ENCODE results near the gene ARHGEF12.

ARHGEF12 gene

DNA sequence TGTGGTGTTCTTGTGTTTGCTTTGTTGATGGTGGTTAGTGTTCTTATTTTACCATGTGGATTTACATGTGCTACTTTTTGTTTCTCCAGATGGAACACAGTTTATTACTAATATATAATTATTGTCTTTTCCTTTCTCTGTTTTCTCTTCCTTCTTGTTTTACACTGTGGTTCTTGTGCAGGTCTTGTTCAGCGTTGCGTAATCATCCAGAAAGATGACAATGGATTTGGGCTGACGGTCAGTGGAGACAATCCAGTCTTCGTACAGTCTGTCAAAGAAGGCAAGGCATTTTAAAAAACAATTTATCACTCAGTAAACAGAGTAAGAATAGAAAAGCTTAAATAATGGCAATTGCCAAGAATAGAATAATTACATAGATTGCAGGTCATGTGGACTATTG lies 84.4 kb downstream of the ARHGEF12 start:
- Histone ChIP-seq H3K4me2 (no peak overlapping the region), H3K27me3 (ENCODE audit: insufficient read depth, low read depth) (no peaks in the 10 kb centered on the region), H3K4me1 (ENCODE audit: low read depth, poor library complexity, severe bottlenecking) (peaks cover 7% of the 10 kb centered on the region), H3K9ac (no peak overlapping the region), H3K4me3 (IDR thresholded peaks at IDR 0.05; ENCODE audit: insufficient read depth, low read depth, low read length) (no peak overlapping the region), H2AFZ (ENCODE audit: low read depth) (no peak overlapping the region), H3K36me3 (ENCODE audit: insufficient read depth) (no peaks in the 10 kb centered on the region), H3K79me2 (ENCODE audit: insufficient read depth, low read depth) (peaks cover 40% of the 10 kb centered on the region; the same call in 1 of the 2 replicates), H4K20me1 (ENCODE audit: insufficient read depth) (no peaks in the 10 kb centered on the region), H3K27ac (no peak overlapping the region)
- TF ChIP-seq, protein P1, sequence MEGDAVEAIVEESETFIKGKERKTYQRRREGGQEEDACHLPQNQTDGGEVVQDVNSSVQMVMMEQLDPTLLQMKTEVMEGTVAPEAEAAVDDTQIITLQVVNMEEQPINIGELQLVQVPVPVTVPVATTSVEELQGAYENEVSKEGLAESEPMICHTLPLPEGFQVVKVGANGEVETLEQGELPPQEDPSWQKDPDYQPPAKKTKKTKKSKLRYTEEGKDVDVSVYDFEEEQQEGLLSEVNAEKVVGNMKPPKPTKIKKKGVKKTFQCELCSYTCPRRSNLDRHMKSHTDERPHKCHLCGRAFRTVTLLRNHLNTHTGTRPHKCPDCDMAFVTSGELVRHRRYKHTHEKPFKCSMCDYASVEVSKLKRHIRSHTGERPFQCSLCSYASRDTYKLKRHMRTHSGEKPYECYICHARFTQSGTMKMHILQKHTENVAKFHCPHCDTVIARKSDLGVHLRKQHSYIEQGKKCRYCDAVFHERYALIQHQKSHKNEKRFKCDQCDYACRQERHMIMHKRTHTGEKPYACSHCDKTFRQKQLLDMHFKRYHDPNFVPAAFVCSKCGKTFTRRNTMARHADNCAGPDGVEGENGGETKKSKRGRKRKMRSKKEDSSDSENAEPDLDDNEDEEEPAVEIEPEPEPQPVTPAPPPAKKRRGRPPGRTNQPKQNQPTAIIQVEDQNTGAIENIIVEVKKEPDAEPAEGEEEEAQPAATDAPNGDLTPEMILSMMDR (conservative IDR thresholded peaks at IDR 0.05; ENCODE audit: low read depth, low read length), result no peak

DNA sequence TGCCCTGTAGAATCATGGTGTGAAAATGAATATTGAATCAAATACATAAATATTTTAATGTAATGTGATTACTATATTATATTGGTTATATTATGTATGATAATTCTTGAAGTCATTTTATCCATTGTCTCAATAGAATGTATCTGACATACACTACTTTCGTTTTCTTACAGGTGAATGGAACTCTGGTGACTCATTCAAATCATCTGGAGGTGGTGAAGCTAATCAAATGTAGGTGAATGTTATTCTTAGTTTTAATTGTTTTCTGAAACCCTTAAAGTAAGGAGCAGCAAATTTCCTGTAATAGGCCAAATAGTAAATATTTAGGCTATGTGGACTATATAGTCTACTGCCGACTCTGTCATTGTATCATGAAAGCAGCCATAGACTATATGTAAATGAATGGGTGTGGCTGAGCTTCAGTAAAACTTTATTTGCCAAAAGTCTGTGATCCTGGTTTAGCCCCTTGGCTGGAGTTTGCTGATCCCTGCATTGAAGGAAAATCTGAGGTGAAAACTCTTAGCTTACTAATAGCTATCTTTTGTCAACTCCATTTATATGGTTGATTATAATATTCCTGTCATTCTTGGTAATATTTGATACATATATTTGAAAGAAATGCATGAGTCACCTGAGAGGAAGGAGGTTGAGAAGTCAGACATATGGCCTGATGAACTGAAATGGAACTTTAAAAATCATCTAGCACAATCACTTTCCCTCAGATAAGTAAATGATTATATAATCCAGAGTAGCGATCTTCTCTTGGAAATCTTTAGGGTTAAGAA lies 88.2 kb downstream of the ARHGEF12 start:
- no peak overlapping the region for H3K27ac ChIP-seq
- H3K4me3 ChIP-seq (IDR thresholded peaks at IDR 0.05; ENCODE audit: insufficient read depth, low read depth, low read length), result no peak overlapping the region
- H3K4me1 ChIP-seq (ENCODE audit: low read depth, poor library complexity, severe bottlenecking), result peaks cover 11% of the 10 kb centered on the region
- no peaks in the 10 kb centered on the region for H4K20me1 ChIP-seq (ENCODE audit: insufficient read depth)
- no peaks in the 10 kb centered on the region for H3K36me3 ChIP-seq (ENCODE audit: insufficient read depth)
- no peak overlapping the region for H2AFZ ChIP-seq (ENCODE audit: low read depth)
- H3K9ac ChIP-seq, result no peak overlapping the region
- H3K4me2 ChIP-seq, result no peak overlapping the region
- TF ChIP-seq, protein P1 (conservative IDR thresholded peaks at IDR 0.05; ENCODE audit: low read depth, low read length), result no peak
- peaks cover 20% of the 10 kb centered on the region; the same call in 1 of the 2 replicates for H3K79me2 ChIP-seq (ENCODE audit: insufficient read depth, low read depth)
- H3K27me3 ChIP-seq (ENCODE audit: insufficient read depth, low read depth), result no peaks in the 10 kb centered on the region

DNA sequence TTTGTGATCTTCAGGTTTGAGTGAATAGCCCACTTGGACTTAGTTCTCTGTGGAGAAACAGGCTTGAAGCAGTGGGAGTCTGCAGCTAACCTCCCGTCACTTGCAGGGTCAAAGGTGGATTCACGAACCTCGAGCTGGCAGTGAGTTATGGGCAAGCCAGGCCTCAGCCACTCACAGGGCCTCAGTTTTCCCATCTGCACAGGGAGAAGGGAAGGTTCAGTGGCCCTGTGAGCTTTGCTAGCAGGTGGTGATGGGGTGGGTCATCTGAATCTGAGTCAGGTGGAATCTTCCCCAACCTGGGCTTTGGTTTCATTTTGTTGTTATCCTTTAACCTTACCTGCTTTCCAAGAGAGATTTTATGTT lies 88.7 kb downstream of the ARHGEF12 start:
- Histone ChIP-seq H3K36me3 (ENCODE audit: insufficient read depth) (no peaks in the 10 kb centered on the region), H2AFZ (ENCODE audit: low read depth) (no peak overlapping the region), H3K27me3 (ENCODE audit: insufficient read depth, low read depth) (no peaks in the 10 kb centered on the region), H4K20me1 (ENCODE audit: insufficient read depth) (no peaks in the 10 kb centered on the region), H3K79me2 (ENCODE audit: insufficient read depth, low read depth) (peaks cover 14% of the 10 kb centered on the region; the same call in 1 of the 2 replicates), H3K4me2 (no peak overlapping the region), H3K4me3 (IDR thresholded peaks at IDR 0.05; ENCODE audit: insufficient read depth, low read depth, low read length) (no peak overlapping the region), H3K27ac (no peak overlapping the region), H3K9ac (no peak overlapping the region), H3K4me1 (ENCODE audit: low read depth, poor library complexity, severe bottlenecking) (peaks cover 15% of the 10 kb centered on the region)
- TF ChIP-seq, protein P1 (conservative IDR thresholded peaks at IDR 0.05; ENCODE audit: low read depth, low read length), result no peak

DNA sequence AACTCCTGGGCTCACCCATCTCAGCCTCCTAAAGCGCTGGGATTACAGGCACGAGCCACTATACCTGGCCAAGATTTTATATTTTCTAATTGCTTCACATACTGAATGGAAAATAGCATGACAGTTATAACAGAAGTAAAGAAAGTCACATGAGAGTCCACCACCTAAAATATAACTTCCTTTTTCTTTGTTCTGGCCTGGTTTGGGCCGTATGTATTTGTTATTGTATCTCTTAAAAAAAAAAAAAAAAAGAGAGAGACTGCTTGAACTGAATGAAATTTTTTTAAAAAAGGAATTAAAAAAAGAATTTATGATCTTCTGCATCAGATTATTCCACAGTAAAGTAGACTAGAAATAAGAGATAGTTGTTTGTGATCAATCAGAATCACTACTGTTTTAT lies 89.3 kb downstream of the ARHGEF12 start:
- no peaks in the 10 kb centered on the region for H3K36me3 ChIP-seq (ENCODE audit: insufficient read depth)
- no peak overlapping the region for H3K9ac ChIP-seq
- no peak overlapping the region for H3K4me2 ChIP-seq
- no peak overlapping the region for H2AFZ ChIP-seq (ENCODE audit: low read depth)
- H3K79me2 ChIP-seq (ENCODE audit: insufficient read depth, low read depth), result peaks cover 9% of the 10 kb centered on the region; the same call in 1 of the 2 replicates
- TF ChIP-seq, protein P1 (conservative IDR thresholded peaks at IDR 0.05; ENCODE audit: low read depth, low read length), result no peak
- no peaks in the 10 kb centered on the region for H3K27me3 ChIP-seq (ENCODE audit: insufficient read depth, low read depth)
- no peaks in the 10 kb centered on the region for H4K20me1 ChIP-seq (ENCODE audit: insufficient read depth)
- no peak overlapping the region for H3K27ac ChIP-seq
- peaks cover 21% of the 10 kb centered on the region for H3K4me1 ChIP-seq (ENCODE audit: low read depth, poor library complexity, severe bottlenecking)
- H3K4me3 ChIP-seq (IDR thresholded peaks at IDR 0.05; ENCODE audit: insufficient read depth, low read depth, low read length), result no peak overlapping the region

Data from KMS-11 (cell line).